ENCODE data around the gene SEPTIN2. TPM values are rescaled to one million over a fixed set of nuclear protein-coding genes. Genes with fewer than 3 reads are reported as not detected.

SEPTIN2 gene
- total RNA-seq, 4 donors from 2014 or later, result 175 to 281 (median 193) TPM

- H3K4me1 ChIP-seq, result no peaks in the 10 kb centered on the region
- H3K36me3 ChIP-seq, result no peaks in the 10 kb centered on the region
- TF ChIP-seq POLR2A (IDR thresholded peaks at IDR 0.05), result no peak
- TF ChIP-seq, protein P1, sequence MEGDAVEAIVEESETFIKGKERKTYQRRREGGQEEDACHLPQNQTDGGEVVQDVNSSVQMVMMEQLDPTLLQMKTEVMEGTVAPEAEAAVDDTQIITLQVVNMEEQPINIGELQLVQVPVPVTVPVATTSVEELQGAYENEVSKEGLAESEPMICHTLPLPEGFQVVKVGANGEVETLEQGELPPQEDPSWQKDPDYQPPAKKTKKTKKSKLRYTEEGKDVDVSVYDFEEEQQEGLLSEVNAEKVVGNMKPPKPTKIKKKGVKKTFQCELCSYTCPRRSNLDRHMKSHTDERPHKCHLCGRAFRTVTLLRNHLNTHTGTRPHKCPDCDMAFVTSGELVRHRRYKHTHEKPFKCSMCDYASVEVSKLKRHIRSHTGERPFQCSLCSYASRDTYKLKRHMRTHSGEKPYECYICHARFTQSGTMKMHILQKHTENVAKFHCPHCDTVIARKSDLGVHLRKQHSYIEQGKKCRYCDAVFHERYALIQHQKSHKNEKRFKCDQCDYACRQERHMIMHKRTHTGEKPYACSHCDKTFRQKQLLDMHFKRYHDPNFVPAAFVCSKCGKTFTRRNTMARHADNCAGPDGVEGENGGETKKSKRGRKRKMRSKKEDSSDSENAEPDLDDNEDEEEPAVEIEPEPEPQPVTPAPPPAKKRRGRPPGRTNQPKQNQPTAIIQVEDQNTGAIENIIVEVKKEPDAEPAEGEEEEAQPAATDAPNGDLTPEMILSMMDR (IDR thresholded peaks at IDR 0.05), result no peak
- H3K9me3 ChIP-seq, result no peaks in the 10 kb centered on the region
- no peak overlapping the region for H3K27ac ChIP-seq
- no peak for DNase-seq
- H3K4me3 ChIP-seq, result no peak overlapping the region
- no peaks in the 10 kb centered on the region for H3K27me3 ChIP-seq
These were observed 20.2 kb upstream of the SEPTIN2 start for GRCh38 chr2:241295326-241296095.

- Histone ChIP-seq H3K4me1 (no peaks in the 10 kb centered on the region), H3K36me3 (no peaks in the 10 kb centered on the region)
- TF ChIP-seq POLR2A (IDR thresholded peaks at IDR 0.05), result no peak
- TF ChIP-seq, protein P1 (IDR thresholded peaks at IDR 0.05), result no peak
These were observed 19.0 kb upstream of the SEPTIN2 start for GRCh38 chr2:241296767-241297166.

GRCh38 chr2:241298673-241299072 lies 17.1 kb upstream of the SEPTIN2 start:
- TF ChIP-seq, protein P1 (IDR thresholded peaks at IDR 0.05), result no peak
- no peak for TF ChIP-seq POLR2A (IDR thresholded peaks at IDR 0.05)
- peaks cover 0 to 8% (median 0%) of the 10 kb centered on the region in 4 donors for H3K4me1 ChIP-seq
- H3K36me3 ChIP-seq, result no peaks in the 10 kb centered on the region

More at GRCh38 chr2:241296767-241297166, 19.0 kb upstream of the SEPTIN2 start:
- no peak overlapping the region for H3K4me3 ChIP-seq
- no peak for DNase-seq
- H3K27ac ChIP-seq, result no peak overlapping the region
- no peaks in the 10 kb centered on the region for H3K27me3 ChIP-seq
- no peaks in the 10 kb centered on the region for H3K9me3 ChIP-seq

GRCh38 chr2:241300000-241300399 lies 15.7 kb upstream of the SEPTIN2 start:
- Histone ChIP-seq H3K27ac (no peak overlapping the region), H3K4me3 (no peak overlapping the region), H3K27me3 (no peaks in the 10 kb centered on the region), H3K4me1 (peaks cover 0 to 8% (median 0%) of the 10 kb centered on the region in 4 donors), H3K9me3 (no peaks in the 10 kb centered on the region), H3K36me3 (no peaks in the 10 kb centered on the region)
- no peak for DNase-seq
- TF ChIP-seq, protein P1 (IDR thresholded peaks at IDR 0.05), result no peak
- TF ChIP-seq POLR2A (IDR thresholded peaks at IDR 0.05), result no peak

More at GRCh38 chr2:241298673-241299072, 17.1 kb upstream of the SEPTIN2 start:
- Histone ChIP-seq H3K4me3 (no peak overlapping the region), H3K27me3 (no peaks in the 10 kb centered on the region), H3K9me3 (no peaks in the 10 kb centered on the region), H3K27ac (no peak overlapping the region)
- no peak for DNase-seq

- no peaks in the 10 kb centered on the region for H3K36me3 ChIP-seq
- H3K4me3 ChIP-seq, result no peak overlapping the region
- H3K4me1 ChIP-seq, result peaks cover 0 to 8% (median 0%) of the 10 kb centered on the region in 4 donors
- H3K27ac ChIP-seq, result no peak overlapping the region
- no peak for DNase-seq
- no peaks in the 10 kb centered on the region for H3K27me3 ChIP-seq
- H3K9me3 ChIP-seq, result no peaks in the 10 kb centered on the region
- TF ChIP-seq, protein P1 (IDR thresholded peaks at IDR 0.05), result no peak
- no peak for TF ChIP-seq POLR2A (IDR thresholded peaks at IDR 0.05)
These were observed 13.6 kb upstream of the SEPTIN2 start for GRCh38 chr2:241302083-241302482.
